LNCAP (cell line): Measurements from ENCODE around the gene DEXI.

ENCODE experiments used
- CTCF ChIP-seq: fragments of 450-650 bp; IDR thresholded peaks from 2 replicates; pipeline ENCODE4 v1.5.1; 2017; ENCODE audit warnings: mild to moderate bottlenecking

DEXI gene

GRCh38 chr16:10942352-10943063 is at the start of gene DEXI:
DEXI (minus strand) TSS chr16:10942468; CDS start chr16:10942005, 463 bp downstream.
- TF ChIP-seq CTCF: no peak

GRCh38 chr16:10990378-10990777 is 48.1 kb upstream of the DEXI start:
- no peak for TF ChIP-seq CTCF

GRCh38 chr16:10989559-10989958 is 47.3 kb upstream of the DEXI start:
- no peak for TF ChIP-seq CTCF

- TF ChIP-seq CTCF: no peak
These were observed 46.6 kb upstream of the DEXI start for GRCh38 chr16:10988879-10989278.

GRCh38 chr16:10988164-10988803 is 46.0 kb upstream of the DEXI start:
- TF ChIP-seq CTCF: peak; percentile 33; the same call in 1 of the 2 replicates

GRCh38 chr16:10987361-10988163 is 45.3 kb upstream of the DEXI start:
- TF ChIP-seq CTCF: no peak

GRCh38 chr16:10984509-10984908 is 42.2 kb upstream of the DEXI start:
- TF ChIP-seq CTCF: no peak
